WTC11 (cell line): ENCODE results near the gene LMF2.

Source experiments
- ATF2 ChIP-seq: sonication (generic); formaldehyde crosslinking; IDR thresholded peaks from 2 replicates; pipeline ENCODE4 v1.8.1; 2022; ENCODE audit warnings: low read depth, missing genetic modification reagents, borderline replicate concordance
- ZNF219 ChIP-seq: sonication (generic); formaldehyde crosslinking; IDR thresholded peaks from 2 replicates; pipeline ENCODE4 v1.8.0; 2023; ENCODE audit warnings: missing genetic modification reagents, mild to moderate bottlenecking, borderline replicate concordance

- TF ChIP-seq ATF2 (no peak), ZNF219 (CRISPR knock-in tag) (no peak)
Observed at GRCh38 chr22:50522208-50522805, 14.8 kb upstream of the LMF2 start.
